Lower lobe of right lung (tissue), 2 donors: ENCODE data around the gene IER5. TPM values are rescaled to one million over a fixed set of nuclear protein-coding genes. Genes with fewer than 3 reads are reported as not detected.

Experiments
- ATAC-seq, 2 donors: fragments of 200-7000 bp; cut with Tn5 transposase; one replicate each; pipeline ENCODE4 v1.9.1; 2020 to 2022; ENCODE audit warnings: mild to moderate bottlenecking in 2 of 2, moderate library complexity in 2 of 2
- DNase-seq: peaks from one replicate; pipeline ENCODE4 v3.0.0-alpha.2; 2020
- H3K27ac ChIP-seq: fragments of 200-600 bp; one replicate; pipeline ENCODE4 v1.8.0; 2022
- H3K27me3 ChIP-seq: fragments of 200-600 bp; one replicate; pipeline ENCODE4 v1.8.0; 2022; ENCODE audit warnings: low read depth
- H3K36me3 ChIP-seq: fragments of 200-600 bp; one replicate; pipeline ENCODE4 v1.8.0; 2022; ENCODE audit warnings: mild to moderate bottlenecking
- H3K4me1 ChIP-seq: fragments of 200-600 bp; one replicate; pipeline ENCODE4 v1.8.0; 2022
- H3K4me3 ChIP-seq: fragments of 200-600 bp; one replicate; pipeline ENCODE4 v1.8.0; 2022; ENCODE audit warnings: mild to moderate bottlenecking
- H3K9me3 ChIP-seq: fragments of 200-600 bp; one replicate; pipeline ENCODE4 v1.8.0; 2022
- intact Hi-C: fragments of 100-400 bp; cut with DNase I; formaldehyde crosslinking; loops from one replicate; pipeline ENCODE4 v1.11.0; 2022
- total RNA-seq: library from RNA; stranded (reverse); fragmentation: NEBNext Ultra II Directional; extraction: Animal tissue kit (Norgen Biotek cat#: 25700); gene quantifications from one replicate; pipeline ENCODE4 v1.2.1, GENCODE V29; 2021
- TF ChIP-seq, protein P1 (sequence below): fragments of 200-600 bp; IDR thresholded peaks from one replicate; pipeline ENCODE4 v1.8.0; 2022; ENCODE audit warnings: antibody characterized with exemption, mild to moderate bottlenecking
- donor health status: DM: no; HTN: yes; CAD: no; lungs with severe emphysema.

The IER5 gene
- total RNA-seq, 1 donor from 2014 or later = 33.2 TPM

- H3K4me1 ChIP-seq = peaks cover 21% of the 10 kb centered on the region
- no peaks in the 10 kb centered on the region for H3K36me3 ChIP-seq
- H3K27ac ChIP-seq = no peak overlapping the region
- intact Hi-C loops = no loop called here
- TF ChIP-seq, protein P1, sequence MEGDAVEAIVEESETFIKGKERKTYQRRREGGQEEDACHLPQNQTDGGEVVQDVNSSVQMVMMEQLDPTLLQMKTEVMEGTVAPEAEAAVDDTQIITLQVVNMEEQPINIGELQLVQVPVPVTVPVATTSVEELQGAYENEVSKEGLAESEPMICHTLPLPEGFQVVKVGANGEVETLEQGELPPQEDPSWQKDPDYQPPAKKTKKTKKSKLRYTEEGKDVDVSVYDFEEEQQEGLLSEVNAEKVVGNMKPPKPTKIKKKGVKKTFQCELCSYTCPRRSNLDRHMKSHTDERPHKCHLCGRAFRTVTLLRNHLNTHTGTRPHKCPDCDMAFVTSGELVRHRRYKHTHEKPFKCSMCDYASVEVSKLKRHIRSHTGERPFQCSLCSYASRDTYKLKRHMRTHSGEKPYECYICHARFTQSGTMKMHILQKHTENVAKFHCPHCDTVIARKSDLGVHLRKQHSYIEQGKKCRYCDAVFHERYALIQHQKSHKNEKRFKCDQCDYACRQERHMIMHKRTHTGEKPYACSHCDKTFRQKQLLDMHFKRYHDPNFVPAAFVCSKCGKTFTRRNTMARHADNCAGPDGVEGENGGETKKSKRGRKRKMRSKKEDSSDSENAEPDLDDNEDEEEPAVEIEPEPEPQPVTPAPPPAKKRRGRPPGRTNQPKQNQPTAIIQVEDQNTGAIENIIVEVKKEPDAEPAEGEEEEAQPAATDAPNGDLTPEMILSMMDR = no peak
- no peak overlapping the region for H3K4me3 ChIP-seq
- DNase-seq (no peak), ATAC-seq (no peak)
- H3K27me3 ChIP-seq = no peaks in the 10 kb centered on the region
- H3K9me3 ChIP-seq = no peaks in the 10 kb centered on the region
Measured at GRCh38 chr1:181086091-181086490, 2.4 kb upstream of the IER5 start.

DNA sequence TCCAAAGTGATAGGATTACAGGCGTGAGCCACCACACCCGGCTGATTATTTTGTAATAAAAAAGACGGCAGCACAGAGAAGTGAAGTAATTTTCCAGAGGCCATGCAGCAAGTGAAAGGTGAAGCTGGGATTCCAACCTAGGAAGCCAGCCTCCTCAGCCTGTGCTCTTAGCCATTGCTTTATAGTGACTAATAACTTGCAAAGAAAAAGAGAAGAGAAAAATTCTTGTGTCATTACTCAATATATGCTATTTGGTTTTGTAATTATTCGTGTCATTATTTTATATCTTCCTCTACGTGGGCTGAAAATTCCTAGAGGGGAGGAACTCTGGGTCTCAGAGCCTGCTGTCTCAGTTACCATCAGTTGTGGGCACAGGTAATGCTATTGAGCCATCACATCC is 1.6 kb upstream of the IER5 start:
- Histone ChIP-seq H3K36me3 (peaks cover 2% of the 10 kb centered on the region), H3K4me3 (no peak overlapping the region), H3K9me3 (no peaks in the 10 kb centered on the region), H3K27ac (no peak overlapping the region), H3K4me1 (peaks cover 30% of the 10 kb centered on the region), H3K27me3 (no peaks in the 10 kb centered on the region)
- DNase-seq (no peak), ATAC-seq (no peak)
- intact Hi-C loops = no loop called here
- TF ChIP-seq, protein P1 = no peak

DNA sequence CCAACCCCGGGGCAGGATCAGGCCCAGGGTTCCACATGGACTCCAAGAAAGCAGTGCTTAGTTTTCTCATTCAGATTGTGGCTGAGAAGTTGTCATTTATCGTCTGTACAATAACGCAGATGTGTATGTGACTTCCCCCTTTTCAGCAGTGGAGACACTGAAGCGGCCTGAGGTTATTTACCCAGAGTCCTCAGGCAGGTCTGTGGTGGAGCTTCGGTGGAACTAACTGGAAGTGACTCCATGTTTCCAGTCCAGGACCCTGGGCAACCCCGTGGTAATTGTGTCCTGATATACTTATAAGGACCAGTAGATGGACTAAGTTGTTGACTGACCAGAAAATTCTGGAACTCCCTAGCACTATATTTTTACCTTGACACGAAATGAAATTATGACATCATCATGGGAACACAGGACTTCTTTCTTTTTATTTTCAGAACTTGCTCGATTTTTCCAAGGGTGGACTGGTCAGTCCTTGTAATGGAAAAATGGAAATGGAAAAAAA is 1.0 kb upstream of the IER5 start:
- TF ChIP-seq, protein P1 = no peak
- DNase-seq (no peak), ATAC-seq (peak in 1 of 2 donors; percentile 6)
- no peaks in the 10 kb centered on the region for H3K27me3 ChIP-seq
- no peaks in the 10 kb centered on the region for H3K9me3 ChIP-seq
- peaks cover 6% of the 10 kb centered on the region for H3K36me3 ChIP-seq
- no peak overlapping the region for H3K27ac ChIP-seq
- peak overlapping the region; percentile 96 for H3K4me3 ChIP-seq
- H3K4me1 ChIP-seq = peaks cover 35% of the 10 kb centered on the region
- intact Hi-C loops = no loop called here

DNA sequence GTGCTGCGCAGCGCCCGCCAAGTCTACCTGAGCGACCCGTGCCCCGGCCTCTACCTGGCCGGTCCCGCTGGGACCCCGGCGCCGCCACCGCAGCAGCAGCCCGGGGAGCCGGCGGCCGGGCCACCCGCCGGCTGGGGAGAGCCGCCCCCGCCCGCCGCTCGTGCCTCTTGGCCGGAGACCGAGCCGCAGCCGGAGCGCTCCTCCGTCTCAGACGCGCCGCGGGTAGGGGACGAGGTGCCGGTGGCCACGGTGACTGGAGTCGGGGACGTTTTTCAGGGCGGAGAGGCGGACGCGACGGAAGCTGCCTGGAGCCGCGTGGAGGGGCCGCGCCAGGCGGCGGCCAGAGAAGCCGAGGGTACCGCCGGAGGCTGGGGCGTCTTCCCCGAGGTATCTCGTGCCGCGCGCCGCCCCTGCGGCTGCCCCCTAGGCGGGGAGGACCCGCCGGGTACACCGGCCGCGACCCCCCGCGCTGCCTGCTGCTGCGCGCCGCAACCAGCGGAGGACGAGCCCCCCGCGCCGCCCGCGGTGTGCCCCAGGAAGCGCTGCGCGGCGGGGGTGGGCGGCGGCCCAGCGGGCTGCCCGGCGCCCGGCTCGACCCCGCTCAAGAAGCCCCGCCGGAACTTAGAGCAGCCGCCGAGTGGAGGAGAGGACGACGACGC is 646 bp downstream of the IER5 start:
- intact Hi-C loops = no loop called here
- peak; percentile 69 for DNase-seq
- ATAC-seq = peak; percentile 6 to 18
- H3K27me3 ChIP-seq = no peaks in the 10 kb centered on the region
- TF ChIP-seq, protein P1 = no peak
- H3K27ac ChIP-seq = peak overlapping the region; percentile 93
- peaks cover 12% of the 10 kb centered on the region for H3K36me3 ChIP-seq
- peak overlapping the region; percentile 96 for H3K4me3 ChIP-seq
- no peaks in the 10 kb centered on the region for H3K9me3 ChIP-seq
- H3K4me1 ChIP-seq = peaks cover 50% of the 10 kb centered on the region

DNA sequence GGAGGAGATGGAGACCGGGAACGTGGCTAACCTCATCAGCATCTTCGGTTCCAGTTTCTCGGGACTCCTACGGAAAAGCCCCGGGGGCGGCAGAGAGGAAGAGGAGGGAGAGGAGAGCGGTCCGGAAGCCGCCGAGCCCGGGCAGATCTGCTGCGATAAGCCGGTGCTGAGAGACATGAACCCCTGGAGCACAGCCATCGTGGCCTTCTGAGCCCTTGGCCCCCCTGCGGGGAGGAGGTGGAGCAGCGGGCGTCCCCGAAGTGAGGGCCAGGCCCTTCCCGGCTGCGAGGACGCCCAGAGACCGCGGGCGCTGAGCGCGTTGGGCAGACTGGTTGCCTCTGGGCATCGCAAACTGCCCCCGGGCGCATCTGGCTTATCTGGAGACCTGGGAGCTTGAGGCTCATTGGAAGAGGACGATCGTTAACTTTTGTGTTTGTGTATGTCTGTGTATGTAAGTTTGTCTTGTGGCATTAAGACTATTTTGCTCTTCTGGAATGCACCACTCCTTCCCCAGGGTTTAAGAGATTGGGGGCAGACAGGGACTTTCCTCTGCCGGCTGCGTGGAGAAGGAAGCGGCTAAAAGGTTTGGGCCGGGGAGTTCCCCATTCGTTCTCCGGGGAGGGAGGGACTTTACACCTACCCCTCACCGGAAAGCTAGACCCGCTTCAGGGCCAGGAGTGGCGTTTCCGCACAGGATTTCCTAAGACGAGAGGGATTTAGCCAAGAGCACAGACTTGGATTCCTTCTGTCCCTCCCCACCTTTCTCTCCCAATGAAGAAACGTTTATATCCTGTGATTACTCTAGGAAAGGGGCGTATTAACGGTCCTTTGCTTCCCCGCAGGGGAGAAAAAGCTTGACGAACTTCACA is 1.4 kb downstream of the IER5 start:
- intact Hi-C loops = no loop called here
- peak; percentile 81 for DNase-seq

More for the DNA sequence above, 1.4 kb downstream of the IER5 start:
- TF ChIP-seq, protein P1 = peak; percentile 10
- H3K9me3 ChIP-seq = no peaks in the 10 kb centered on the region
- H3K36me3 ChIP-seq = peaks cover 12% of the 10 kb centered on the region
- H3K27ac ChIP-seq = peak overlapping the region; percentile 93
- ATAC-seq = peak; percentile 67 to 72
- H3K4me3 ChIP-seq = peak overlapping the region; percentile 96
- peaks cover 51% of the 10 kb centered on the region for H3K4me1 ChIP-seq
- H3K27me3 ChIP-seq = no peaks in the 10 kb centered on the region
